ENCODE measurements around the gene TMED10. TPM values are rescaled to one million over a fixed set of nuclear protein-coding genes. Genes with fewer than 3 reads are reported as not detected.

TMED10 gene
- total and polyA plus RNA-seq, 2 of the 13 experiments (the other 11 are each of a cell fraction or from before 2014, with no cell fraction given): 311 to 377 TPM

- Histone ChIP-seq H3K4me2 (ENCODE audit: low read depth, low read length) (no peak overlapping the region), H3K36me3 (replicated peaks in 1 of 2; ENCODE audit: control insufficient read depth in 1 of 2, insufficient read depth in 2 of 2, low read length in 2 of 2) (no peaks in the 10 kb centered on the region), H4K20me1 (ENCODE audit: insufficient read depth, low read length) (no peaks in the 10 kb centered on the region), H2AFZ (ENCODE audit: low read length) (no peak overlapping the region), H3K9ac (ENCODE audit: insufficient read depth, low read depth, low read length) (no peak overlapping the region), H3K4me3 (replicated peaks in 1 of 3; ENCODE audit: insufficient read depth in 1 of 3, low read depth in 2 of 3, low read length in 3 of 3) (no peak overlapping the region), H3K9me3 (ENCODE audit: low read length) (no peaks in the 10 kb centered on the region), H3K79me2 (ENCODE audit: insufficient read depth, low read length) (no peaks in the 10 kb centered on the region), H3K27ac (ENCODE audit: extremely low read length, insufficient read depth, low read length) (no peak overlapping the region), H3K27me3 (ENCODE audit: control insufficient read depth in 1 of 2, insufficient read depth in 2 of 2, low read length in 2 of 2) (peaks cover 0 to 50% of the 10 kb centered on the region in 2 experiments; a peak in 4 of 5 replicates), H3K4me1 (ENCODE audit: insufficient read depth, low read length) (peaks cover 21% of the 10 kb centered on the region)
- BruUV-seq (replicated peaks): no TSS peak
- ChIA-PET CTCF (ENCODE audit: low intra/inter-chr PET ratio, low total read pairs) (no interaction called here), POLR2A (no interaction called here)
- ATAC-seq (no peak), FAIRE-seq (no peak), DNase-seq (ENCODE audit: low spot score) (no peak)
- intact Hi-C loops (cut with micrococcal nuclease; ENCODE audit: unreplicated experiment) (no loop called here), in situ Hi-C loops (cut with HindIII; ENCODE audit: extremely low pct_ligation_motif_present, low pct_unique_long_range_greater_than_20kb) (no loop called here)
- 43% methylated on average over 3 of the region's 3 CpGs for WGBS (ENCODE audit: low lambda C conversion rate)
- no peak for TF ChIP-seq STAT5B (CRISPR knock-in tag; IDR thresholded peaks at IDR 0.05)
- no peak for TF ChIP-seq ZNF317 (CRISPR knock-in tag; IDR thresholded peaks at IDR 0.05)
- no peak for TF ChIP-seq FUBP1 (CRISPR knock-in tag; IDR thresholded peaks at IDR 0.05; ENCODE audit: borderline replicate concordance)
- TF ChIP-seq, protein P1, sequence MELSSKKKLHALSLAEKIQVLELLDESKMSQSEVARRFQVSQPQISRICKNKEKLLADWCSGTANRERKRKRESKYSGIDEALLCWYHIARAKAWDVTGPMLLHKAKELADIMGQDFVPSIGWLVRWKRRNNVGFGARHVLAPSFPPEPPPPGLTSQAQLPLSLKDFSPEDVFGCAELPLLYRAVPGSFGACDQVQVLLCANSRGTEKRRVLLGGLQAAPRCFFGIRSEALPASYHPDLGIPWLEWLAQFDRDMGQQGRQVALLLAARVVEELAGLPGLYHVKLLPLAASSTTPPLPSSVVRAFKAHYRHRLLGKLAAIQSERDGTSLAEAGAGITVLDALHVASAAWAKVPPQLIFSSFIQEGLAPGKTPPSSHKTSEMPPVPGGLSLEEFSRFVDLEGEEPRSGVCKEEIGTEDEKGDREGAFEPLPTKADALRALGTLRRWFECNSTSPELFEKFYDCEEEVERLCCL (CRISPR knock-in tag; IDR thresholded peaks at IDR 0.05; ENCODE audit: borderline replicate concordance): no peak
- TF ChIP-seq GABPA (IDR thresholded peaks at IDR 0.05; ENCODE audit: low read depth, low read length): no peak
- no peak for TF ChIP-seq GABPA (CRISPR knock-in tag; IDR thresholded peaks at IDR 0.05; ENCODE audit: low read depth)
- no peak for TF ChIP-seq SUZ12 (IDR thresholded peaks at IDR 0.05; ENCODE audit: low read depth, low read length)
- TF ChIP-seq, protein P2, sequence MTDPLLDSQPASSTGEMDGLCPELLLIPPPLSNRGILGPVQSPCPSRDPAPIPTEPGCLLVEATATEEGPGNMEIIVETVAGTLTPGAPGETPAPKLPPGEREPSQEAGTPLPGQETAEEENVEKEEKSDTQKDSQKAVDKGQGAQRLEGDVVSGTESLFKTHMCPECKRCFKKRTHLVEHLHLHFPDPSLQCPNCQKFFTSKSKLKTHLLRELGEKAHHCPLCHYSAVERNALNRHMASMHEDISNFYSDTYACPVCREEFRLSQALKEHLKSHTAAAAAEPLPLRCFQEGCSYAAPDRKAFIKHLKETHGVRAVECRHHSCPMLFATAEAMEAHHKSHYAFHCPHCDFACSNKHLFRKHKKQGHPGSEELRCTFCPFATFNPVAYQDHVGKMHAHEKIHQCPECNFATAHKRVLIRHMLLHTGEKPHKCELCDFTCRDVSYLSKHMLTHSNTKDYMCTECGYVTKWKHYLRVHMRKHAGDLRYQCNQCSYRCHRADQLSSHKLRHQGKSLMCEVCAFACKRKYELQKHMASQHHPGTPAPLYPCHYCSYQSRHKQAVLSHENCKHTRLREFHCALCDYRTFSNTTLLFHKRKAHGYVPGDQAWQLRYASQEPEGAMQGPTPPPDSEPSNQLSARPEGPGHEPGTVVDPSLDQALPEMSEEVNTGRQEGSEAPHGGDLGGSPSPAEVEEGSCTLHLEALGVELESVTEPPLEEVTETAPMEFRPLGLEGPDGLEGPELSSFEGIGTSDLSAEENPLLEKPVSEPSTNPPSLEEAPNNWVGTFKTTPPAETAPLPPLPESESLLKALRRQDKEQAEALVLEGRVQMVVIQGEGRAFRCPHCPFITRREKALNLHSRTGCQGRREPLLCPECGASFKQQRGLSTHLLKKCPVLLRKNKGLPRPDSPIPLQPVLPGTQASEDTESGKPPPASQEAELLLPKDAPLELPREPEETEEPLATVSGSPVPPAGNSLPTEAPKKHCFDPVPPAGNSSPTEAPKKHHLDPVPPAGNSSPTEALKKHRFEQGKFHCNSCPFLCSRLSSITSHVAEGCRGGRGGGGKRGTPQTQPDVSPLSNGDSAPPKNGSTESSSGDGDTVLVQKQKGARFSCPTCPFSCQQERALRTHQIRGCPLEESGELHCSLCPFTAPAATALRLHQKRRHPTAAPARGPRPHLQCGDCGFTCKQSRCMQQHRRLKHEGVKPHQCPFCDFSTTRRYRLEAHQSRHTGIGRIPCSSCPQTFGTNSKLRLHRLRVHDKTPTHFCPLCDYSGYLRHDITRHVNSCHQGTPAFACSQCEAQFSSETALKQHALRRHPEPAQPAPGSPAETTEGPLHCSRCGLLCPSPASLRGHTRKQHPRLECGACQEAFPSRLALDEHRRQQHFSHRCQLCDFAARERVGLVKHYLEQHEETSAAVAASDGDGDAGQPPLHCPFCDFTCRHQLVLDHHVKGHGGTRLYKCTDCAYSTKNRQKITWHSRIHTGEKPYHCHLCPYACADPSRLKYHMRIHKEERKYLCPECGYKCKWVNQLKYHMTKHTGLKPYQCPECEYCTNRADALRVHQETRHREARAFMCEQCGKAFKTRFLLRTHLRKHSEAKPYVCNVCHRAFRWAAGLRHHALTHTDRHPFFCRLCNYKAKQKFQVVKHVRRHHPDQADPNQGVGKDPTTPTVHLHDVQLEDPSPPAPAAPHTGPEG (CRISPR knock-in tag; IDR thresholded peaks at IDR 0.05): no peak
- TF ChIP-seq, protein P3, sequence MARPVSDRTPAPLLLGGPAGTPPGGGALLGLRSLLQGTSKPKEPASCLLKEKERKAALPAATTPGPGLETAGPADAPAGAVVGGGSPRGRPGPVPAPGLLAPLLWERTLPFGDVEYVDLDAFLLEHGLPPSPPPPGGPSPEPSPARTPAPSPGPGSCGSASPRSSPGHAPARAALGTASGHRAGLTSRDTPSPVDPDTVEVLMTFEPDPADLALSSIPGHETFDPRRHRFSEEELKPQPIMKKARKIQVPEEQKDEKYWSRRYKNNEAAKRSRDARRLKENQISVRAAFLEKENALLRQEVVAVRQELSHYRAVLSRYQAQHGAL (CRISPR knock-in tag; IDR thresholded peaks at IDR 0.05; ENCODE audit: not compliant biosample characterization): no peak
- no peak for TF ChIP-seq ZNF441 (CRISPR knock-in tag; IDR thresholded peaks at IDR 0.05; ENCODE audit: borderline replicate concordance)
- no peak for TF ChIP-seq ZNF562 (CRISPR knock-in tag; IDR thresholded peaks at IDR 0.05; ENCODE audit: borderline replicate concordance)
- no peak for TF ChIP-seq MAFG (CRISPR knock-in tag; IDR thresholded peaks at IDR 0.05)
- TF ChIP-seq RBAK (CRISPR knock-in tag; IDR thresholded peaks at IDR 0.05): no peak
- no peak for TF ChIP-seq GPBP1L1 (CRISPR knock-in tag; IDR thresholded peaks at IDR 0.05)
- TF ChIP-seq ARNTL (CRISPR knock-in tag; IDR thresholded peaks at IDR 0.05): no peak
Observed at GRCh38 chr14:75205591-75205990, 29.2 kb upstream of the TMED10 start.
